HuH-7.5 (cell line): Measurements from ENCODE around the gene SELL.
A peak's percentile ranks its signal among the peaks of the same experiment; 100 is the strongest.
"Not testable (repeated sequence)": the region's sequence is repeated elsewhere in the genome, so short reads cannot be mapped to it uniquely, and the experiment has no call there.

Source experiments
- DNase-seq: peaks from one replicate; pipeline ENCODE4 v3.0.0; 2011; ENCODE audit warnings: low spot score

The SELL gene

GRCh38 chr1:169711469-169712308 lies at the start of gene SELL:
Gene SELL, minus strand, starts transcription at chr1:169711620. Its CDS starts 122 bp downstream, at chr1:169711498.
- DNase-seq: peak; percentile 25

GRCh38 chr1:169759038-169759437 lies 47.6 kb upstream of the SELL start:
- DNase-seq: no peak

DNA sequence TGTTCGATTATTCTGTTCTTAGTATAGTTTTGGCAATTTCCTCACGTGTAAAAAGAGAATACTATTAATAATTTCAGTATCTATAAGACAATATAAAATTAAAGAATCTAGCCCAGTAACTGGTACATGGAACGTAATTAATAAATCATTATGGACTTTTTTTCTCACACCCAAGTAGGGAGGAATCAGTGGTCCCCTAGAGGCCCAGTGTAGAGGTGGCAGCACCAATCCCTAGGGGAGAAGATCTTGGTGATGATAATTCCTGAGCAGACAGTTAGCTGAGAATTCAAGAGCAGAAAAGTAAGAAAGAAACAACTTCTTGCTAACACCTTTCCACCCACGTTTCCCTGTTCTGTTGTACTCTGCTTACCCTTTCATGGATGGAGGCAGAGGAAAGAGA lies 42.1 kb upstream of the SELL start:
- no peak for DNase-seq

DNA sequence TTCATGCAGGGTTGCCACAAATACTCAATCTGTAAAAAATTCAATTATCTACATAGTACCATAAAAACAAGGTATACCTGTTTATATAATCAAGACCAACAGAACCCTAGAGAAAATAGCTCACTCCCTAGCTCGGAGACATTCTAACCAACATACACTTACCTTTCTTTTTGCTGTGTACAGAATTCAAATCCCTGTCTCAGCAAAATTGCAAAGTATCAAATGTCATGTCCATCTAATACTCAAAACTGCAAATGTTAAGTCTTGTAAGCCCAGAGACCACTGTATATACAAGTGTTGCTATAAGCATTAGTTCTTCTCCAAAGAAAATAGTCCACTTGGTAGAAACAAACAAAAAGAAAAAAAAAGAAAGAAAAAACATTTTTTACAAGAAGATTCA lies 38.6 kb upstream of the SELL start:
- no peak for DNase-seq

GRCh38 chr1:169746550-169746949 lies 35.1 kb upstream of the SELL start:
- DNase-seq: no peak

- DNase-seq: no peak
Measured at GRCh38 chr1:169745015-169745861, 33.8 kb upstream of the SELL start.

- no peak for DNase-seq
Measured at GRCh38 chr1:169741666-169742394, 30.4 kb upstream of the SELL start.

GRCh38 chr1:169739980-169740379 lies 28.6 kb upstream of the SELL start:
- no peak for DNase-seq

DNA sequence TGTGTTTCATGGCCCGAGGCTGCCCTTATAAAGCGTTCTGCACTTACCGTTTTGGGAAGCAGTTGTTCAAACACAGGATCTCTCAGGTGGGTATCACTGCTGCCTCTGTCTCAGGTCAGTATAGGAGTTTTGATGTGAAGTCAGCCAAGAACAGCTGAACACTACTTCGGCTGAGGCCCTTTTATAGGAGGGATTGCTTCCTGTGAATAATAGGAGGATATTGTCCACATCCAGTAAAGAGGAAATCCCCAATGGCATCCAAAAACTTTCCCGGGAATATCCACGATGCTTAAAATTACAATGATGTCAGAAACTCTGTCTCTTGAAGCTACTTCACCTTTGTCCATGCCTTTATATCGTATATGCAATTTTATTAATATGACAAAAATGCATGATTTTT lies 22.5 kb upstream of the SELL start, which contains the start of gene SELE:
SELE (minus strand) TSS at position 156 of the 400 bp plus-strand sequence. CDS start 467 bp downstream, outside the sequence.
- no peak for DNase-seq

DNA sequence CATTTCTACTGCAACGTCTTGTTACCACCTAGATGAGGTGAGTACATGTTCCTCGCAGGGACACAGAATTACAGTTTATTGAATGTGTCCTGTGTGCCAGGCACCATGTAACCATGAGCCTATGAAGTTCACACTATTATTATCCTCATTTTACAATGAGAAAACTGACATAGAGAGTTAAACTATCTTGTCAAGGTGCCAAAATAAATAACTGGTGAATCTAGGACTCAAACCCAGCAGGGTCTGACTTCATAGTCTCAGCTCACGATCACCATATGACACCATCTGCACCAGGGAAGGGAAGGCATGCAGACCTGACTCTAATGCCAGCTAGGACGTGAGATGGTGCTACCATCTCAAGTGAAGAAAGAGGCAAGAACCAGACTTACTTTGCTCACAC lies 20.0 kb upstream of the SELL start:
- no peak for DNase-seq

- DNase-seq: no peak
Measured at GRCh38 chr1:169729991-169730390, 18.6 kb upstream of the SELL start.

GRCh38 chr1:169727307-169727706 lies 15.9 kb upstream of the SELL start:
- DNase-seq: no peak

DNA sequence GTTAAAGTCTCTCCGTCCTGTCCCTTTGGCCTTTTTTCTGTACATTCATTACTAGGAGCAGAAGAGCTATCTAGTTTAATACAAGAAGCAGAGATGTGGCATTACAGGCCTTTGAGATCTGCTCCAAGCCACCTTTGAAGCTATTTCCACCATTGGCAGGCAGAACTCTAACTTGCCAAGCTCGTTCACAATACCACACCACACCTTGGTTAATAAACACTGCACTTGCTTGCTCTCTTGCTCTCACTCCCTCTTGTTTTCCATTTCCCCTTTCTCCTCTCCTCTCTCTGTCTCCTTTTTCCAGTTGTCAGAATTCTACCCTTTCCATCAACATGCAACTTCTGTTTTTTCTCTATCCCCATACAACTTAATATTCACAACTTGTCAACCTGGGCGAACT lies 15.4 kb upstream of the SELL start:
- DNase-seq: no peak

DNA sequence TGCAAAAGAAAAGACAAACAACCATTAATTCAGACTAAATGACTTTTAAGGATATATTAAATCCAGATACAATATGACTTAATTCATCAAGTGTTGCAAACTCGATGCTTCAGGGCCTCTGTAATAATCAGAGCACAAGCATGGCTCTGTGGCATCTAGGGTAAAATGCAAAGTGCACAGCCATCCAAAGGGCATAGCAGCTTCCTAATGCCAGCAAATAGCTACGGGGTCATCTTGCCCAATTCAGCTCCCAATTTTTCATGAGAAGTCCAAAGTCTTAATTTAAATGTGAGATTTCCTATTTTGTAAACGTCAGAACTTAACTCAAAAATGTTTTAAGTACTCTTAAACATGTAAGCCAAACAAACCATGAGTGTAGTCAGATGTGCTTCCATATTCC lies 14.5 kb upstream of the SELL start:
- DNase-seq: no peak

- DNase-seq: no peak
Measured at GRCh38 chr1:169724168-169724567, 12.7 kb upstream of the SELL start.

DNA sequence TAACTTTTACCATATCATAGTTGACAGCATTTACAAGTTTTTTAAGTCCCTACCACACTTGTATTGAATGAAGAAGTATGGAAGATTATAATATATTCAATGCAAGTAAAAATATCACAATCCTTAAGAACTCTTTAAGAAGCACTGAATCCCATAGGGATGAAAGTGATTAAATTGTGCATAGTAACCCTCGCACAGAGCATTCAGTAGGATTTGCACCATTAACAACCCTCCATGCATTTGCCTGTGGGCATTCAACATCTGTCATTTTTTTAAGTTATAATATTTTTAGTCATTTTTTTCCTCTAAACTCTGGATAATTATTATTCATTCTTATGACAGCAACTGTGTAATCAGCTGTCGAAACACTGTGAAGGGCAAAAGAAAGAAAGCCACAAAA lies 12.3 kb upstream of the SELL start:
- DNase-seq: no peak

DNA sequence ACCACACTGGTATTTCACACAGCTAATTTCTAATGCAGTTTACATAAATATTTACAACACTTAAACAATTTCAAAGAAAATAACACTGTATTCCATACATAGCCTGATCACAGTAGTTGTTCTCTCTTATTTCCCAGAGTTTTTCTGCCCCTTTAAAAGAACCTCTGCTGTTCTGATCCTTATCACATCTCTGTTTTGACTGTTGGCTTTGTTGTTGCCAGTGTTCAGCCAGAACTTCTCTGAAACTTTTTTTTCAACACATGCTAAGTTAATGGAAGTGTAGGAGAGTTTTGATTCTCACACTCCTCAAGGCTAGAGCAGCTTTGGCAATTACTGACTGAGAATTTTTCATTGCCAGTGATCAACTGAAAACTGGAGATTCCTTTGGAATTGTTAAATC lies 11.4 kb upstream of the SELL start:
- no peak for DNase-seq

DNA sequence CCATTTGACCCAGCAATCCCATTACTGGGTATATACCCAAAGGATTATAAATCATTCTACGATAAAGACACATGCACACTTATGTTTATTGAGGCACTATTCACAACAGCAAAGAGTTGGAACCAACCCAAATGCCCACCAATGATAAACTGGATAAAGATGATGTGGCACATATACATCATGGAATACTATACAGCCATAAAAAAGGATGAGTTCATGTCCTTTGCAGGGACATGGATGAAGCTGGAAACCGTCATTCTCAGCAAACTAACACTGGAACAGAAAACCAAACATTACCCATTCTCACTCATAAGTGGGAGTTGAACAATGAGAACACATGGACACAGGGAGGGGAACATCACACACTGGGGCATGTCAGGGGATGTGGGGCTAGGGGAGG lies 3.7 kb upstream of the SELL start:
- DNase-seq: not testable (repeated sequence)

- not testable (repeated sequence) for DNase-seq
Measured at GRCh38 chr1:169713090-169713489, 1.7 kb upstream of the SELL start.

GRCh38 chr1:169712309-169712631 lies 850 bp upstream of the SELL start:
- DNase-seq: no peak

- DNase-seq: no peak
Measured at GRCh38 chr1:169708647-169709046, 2.8 kb downstream of the SELL start.

- no peak for DNase-seq
Measured at GRCh38 chr1:169707912-169708604, 3.4 kb downstream of the SELL start.
